GM06990 (cell line): ENCODE results near the gene EML2.
A peak's percentile ranks its signal among the peaks of the same experiment; 100 is the strongest.

Source experiments
- DNase-seq: peaks from one replicate; pipeline ENCODE4 v3.0.0-alpha.2; 2011; ENCODE audit not compliant: insufficient read length; ENCODE audit errors: extremely low read depth
- H3K27me3 ChIP-seq: replicated peaks from 2 replicates; pipeline ENCODE4 v1.6.0; 2011; ENCODE audit warnings: low read length; ENCODE audit not compliant: control insufficient read depth, insufficient read depth
- H3K36me3 ChIP-seq: 2 replicates; pipeline ENCODE4 v1.5.1; 2011; ENCODE audit warnings: low read length; ENCODE audit not compliant: control insufficient read depth, insufficient read depth
- H3K4me3 ChIP-seq: replicated peaks from 2 replicates; pipeline ENCODE4 v1.5.1; 2011; ENCODE audit warnings: low read depth, mild to moderate bottlenecking, control low read depth, low read length
- TF ChIP-seq, protein P1 (sequence below): IDR thresholded peaks from 2 replicates; pipeline ENCODE4 v1.5.1; 2011; ENCODE audit warnings: low read length, control low read depth, mild to moderate bottlenecking, inconsistent platforms; ENCODE audit not compliant: insufficient read depth, poor library complexity, severe bottlenecking

Gene EML2

DNA sequence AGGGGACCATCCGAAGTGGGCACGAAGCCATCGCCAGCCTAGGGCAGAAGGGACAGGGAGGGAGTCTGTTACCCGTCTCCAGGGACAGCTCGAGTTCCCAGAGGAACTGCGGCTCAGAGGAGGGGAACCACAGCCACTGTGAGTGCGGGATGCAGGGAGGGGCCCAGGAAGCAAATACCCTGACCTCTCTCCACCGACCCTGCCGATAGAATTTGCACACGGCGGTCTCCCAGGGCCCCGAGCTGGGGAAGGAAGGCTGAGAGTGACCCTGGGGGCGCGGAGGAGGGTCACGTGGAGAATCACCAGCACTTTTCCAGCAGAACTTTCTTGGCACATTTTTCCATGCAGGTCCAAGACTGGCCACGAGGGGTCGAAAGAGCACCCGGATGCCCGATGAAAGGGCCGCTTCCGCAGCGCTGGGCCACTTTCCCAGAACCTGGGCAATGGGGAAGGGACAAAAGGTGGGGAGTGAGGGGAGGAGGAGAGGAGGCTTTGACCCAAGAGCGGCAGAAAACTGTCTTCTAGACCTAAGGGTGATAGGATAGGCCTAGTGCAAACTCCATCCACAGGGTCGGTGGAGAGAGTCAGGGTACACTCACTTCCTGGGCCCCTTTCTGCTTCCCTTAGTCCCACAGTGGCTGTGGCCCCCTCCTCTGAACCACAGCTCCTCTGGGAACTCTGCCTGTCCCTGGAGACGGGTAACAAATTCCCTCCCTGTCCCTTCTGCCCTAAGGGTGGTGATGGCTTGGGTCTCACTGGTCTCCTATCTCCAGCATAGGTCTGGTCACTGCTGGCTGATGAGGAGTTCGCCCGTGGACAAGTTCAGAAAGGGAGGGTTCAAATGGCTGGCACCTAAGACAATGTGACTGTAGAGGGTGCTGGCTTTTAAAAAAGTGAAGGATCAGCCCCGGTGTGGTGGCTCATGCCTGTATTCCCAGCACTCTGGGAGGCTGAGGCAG is 31.8 kb downstream of the EML2 start:
- no peak overlapping the region for H3K4me3 ChIP-seq
- TF ChIP-seq, protein P1, sequence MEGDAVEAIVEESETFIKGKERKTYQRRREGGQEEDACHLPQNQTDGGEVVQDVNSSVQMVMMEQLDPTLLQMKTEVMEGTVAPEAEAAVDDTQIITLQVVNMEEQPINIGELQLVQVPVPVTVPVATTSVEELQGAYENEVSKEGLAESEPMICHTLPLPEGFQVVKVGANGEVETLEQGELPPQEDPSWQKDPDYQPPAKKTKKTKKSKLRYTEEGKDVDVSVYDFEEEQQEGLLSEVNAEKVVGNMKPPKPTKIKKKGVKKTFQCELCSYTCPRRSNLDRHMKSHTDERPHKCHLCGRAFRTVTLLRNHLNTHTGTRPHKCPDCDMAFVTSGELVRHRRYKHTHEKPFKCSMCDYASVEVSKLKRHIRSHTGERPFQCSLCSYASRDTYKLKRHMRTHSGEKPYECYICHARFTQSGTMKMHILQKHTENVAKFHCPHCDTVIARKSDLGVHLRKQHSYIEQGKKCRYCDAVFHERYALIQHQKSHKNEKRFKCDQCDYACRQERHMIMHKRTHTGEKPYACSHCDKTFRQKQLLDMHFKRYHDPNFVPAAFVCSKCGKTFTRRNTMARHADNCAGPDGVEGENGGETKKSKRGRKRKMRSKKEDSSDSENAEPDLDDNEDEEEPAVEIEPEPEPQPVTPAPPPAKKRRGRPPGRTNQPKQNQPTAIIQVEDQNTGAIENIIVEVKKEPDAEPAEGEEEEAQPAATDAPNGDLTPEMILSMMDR, result peak; percentile 86
- no peak for DNase-seq

GRCh38 chr19:45601524-45602374 is 37.4 kb downstream of the EML2 start, which contains the start of gene GPR4:
TSS of gene GPR4 (minus strand) at chr19:45602212. CDS start at chr19:45591866, 10,346 bp downstream.
- TF ChIP-seq, protein P1, result no peak
- H3K4me3 ChIP-seq, result no peak within 1 kb of the TSS
- H3K36me3 ChIP-seq, result no peaks in the 10 kb centered on the region
- DNase-seq, result no peak
- peaks cover 1% of the 10 kb centered on the region for H3K27me3 ChIP-seq

More for the DNA sequence above, 31.8 kb downstream of the EML2 start:
- Histone ChIP-seq H3K27me3 (no peaks in the 10 kb centered on the region), H3K36me3 (peaks cover 4% of the 10 kb centered on the region)

GRCh38 chr19:45601115-45601514 is 38.1 kb downstream of the EML2 start:
- no peak for DNase-seq
- H3K27me3 ChIP-seq, result peaks cover 1% of the 10 kb centered on the region
- H3K4me3 ChIP-seq, result no peak overlapping the region

GRCh38 chr19:45600340-45600885 is 38.8 kb downstream of the EML2 start:
- Histone ChIP-seq H3K4me3 (no peak overlapping the region), H3K36me3 (no peaks in the 10 kb centered on the region), H3K27me3 (peaks cover 1% of the 10 kb centered on the region)
- no peak for DNase-seq
- TF ChIP-seq, protein P1, result no peak

More at GRCh38 chr19:45601115-45601514, 38.1 kb downstream of the EML2 start:
- TF ChIP-seq, protein P1, result no peak
- H3K36me3 ChIP-seq, result no peaks in the 10 kb centered on the region

GRCh38 chr19:45599286-45599685 is 39.9 kb downstream of the EML2 start:
- no peak overlapping the region for H3K4me3 ChIP-seq
- DNase-seq, result no peak
- TF ChIP-seq, protein P1, result peak; percentile 6
- peaks cover 1% of the 10 kb centered on the region for H3K27me3 ChIP-seq
- no peaks in the 10 kb centered on the region for H3K36me3 ChIP-seq
